ENCODE measurements around the gene KDM6A. TPM values are rescaled to one million over a fixed set of nuclear protein-coding genes. Genes with fewer than 3 reads are reported as not detected.

Gene KDM6A
- total RNA-seq, 1 experiment from 2014 or later = 21.0 TPM

DNA sequence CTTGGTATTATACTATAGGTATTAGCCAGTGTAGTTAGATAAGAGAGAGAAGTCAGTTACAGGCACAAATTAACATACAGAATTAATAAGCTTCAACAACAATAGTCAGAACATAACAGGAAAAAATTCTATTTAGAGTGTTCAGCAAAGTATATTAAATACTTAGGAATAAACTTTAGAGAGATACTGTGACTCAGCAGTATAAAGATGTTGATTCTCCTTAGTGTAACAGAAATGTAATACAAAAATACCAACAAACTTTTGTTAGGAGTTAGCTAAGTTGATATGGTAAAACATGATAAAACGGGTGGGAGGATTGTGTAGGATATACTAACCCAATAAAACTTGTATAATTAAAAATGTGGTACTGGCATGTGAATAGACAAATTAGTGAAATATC, 173.4 kb downstream of the KDM6A start:
- Histone ChIP-seq H3K9ac (ENCODE audit: low read length) (no peak overlapping the region), H3K36me3 (ENCODE audit: control insufficient read depth in 1 of 2, insufficient read depth in 2 of 2, low read length in 2 of 2) (no peaks in the 10 kb centered on the region), H3K4me3 (replicated peaks in 1 of 2; ENCODE audit: low read depth in 1 of 2, low read length in 2 of 2) (no peak overlapping the region), H3K4me1 (ENCODE audit: control insufficient read depth in 1 of 2, insufficient read depth in 2 of 2, low read length in 2 of 2) (no peaks in the 10 kb centered on the region), H3K27me3 (ENCODE audit: insufficient read depth, low read length) (no peaks in the 10 kb centered on the region), H3K27ac (ENCODE audit: low read depth, low read length) (no peak overlapping the region), H3K4me2 (ENCODE audit: low read length) (no peak overlapping the region), H4K20me1 (ENCODE audit: insufficient read depth) (no peaks in the 10 kb centered on the region), H3K9me2 (ENCODE audit: insufficient read depth) (no peaks in the 10 kb centered on the region), H3K9me3 (ENCODE audit: control insufficient read depth in 1 of 2, insufficient read depth in 1 of 2, low read depth in 1 of 2, low read length in 2 of 2) (no peaks in the 10 kb centered on the region), H3K79me2 (ENCODE audit: insufficient read depth, low read length) (0 out of 2 replicates have a peak, but pooled peaks cover 2% of the 10 kb centered on the region), H2AFZ (ENCODE audit: low read depth, low read length, poor library complexity, severe bottlenecking) (no peak overlapping the region)
- ChIA-PET RAD21 (ENCODE audit: low non-redundant PET in 1 of 2, low total read pairs in 2 of 2, uncharacterized antibody in 2 of 2, unreplicated experiment in 2 of 2) (no interaction called here), CTCF (no interaction called here), POLR2A (no interaction called here)
- no TSS peak for BruUV-seq (replicated peaks)
- no peak for DNase-seq (ENCODE audit: low read depth, low spot score)
- no peak for TF ChIP-seq EZH2phosphoT487 (IDR thresholded peaks at IDR 0.05; ENCODE audit: borderline replicate concordance)
- TF ChIP-seq JUND (IDR thresholded peaks at IDR 0.05) = no peak
- TF ChIP-seq, protein P1, sequence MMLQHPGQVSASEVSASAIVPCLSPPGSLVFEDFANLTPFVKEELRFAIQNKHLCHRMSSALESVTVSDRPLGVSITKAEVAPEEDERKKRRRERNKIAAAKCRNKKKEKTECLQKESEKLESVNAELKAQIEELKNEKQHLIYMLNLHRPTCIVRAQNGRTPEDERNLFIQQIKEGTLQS (IDR thresholded peaks at IDR 0.05) = no peak
- no peak for TF ChIP-seq POLR2AphosphoS5 (IDR thresholded peaks at IDR 0.05; ENCODE audit: low read depth, low read length)
- TF ChIP-seq POLR2A (IDR thresholded peaks at IDR 0.05; ENCODE audit: borderline replicate concordance, extremely low read depth, insufficient read depth, insufficient read length) = no peak
- no peak for TF ChIP-seq EGR1 (IDR thresholded peaks at IDR 0.05; ENCODE audit: low read depth)
- no peak for TF ChIP-seq CEBPB (IDR thresholded peaks at IDR 0.05; ENCODE audit: low read depth)
- TF ChIP-seq SIN3A (IDR thresholded peaks at IDR 0.05; ENCODE audit: low read depth) = no peak
- no peak for TF ChIP-seq TCF7L2 (IDR thresholded peaks at IDR 0.05; ENCODE audit: borderline replicate concordance, extremely low read depth, insufficient read depth, insufficient read length)
- no peak for TF ChIP-seq FOSL1 (IDR thresholded peaks at IDR 0.05; ENCODE audit: low read depth)
- TF ChIP-seq, protein P2, sequence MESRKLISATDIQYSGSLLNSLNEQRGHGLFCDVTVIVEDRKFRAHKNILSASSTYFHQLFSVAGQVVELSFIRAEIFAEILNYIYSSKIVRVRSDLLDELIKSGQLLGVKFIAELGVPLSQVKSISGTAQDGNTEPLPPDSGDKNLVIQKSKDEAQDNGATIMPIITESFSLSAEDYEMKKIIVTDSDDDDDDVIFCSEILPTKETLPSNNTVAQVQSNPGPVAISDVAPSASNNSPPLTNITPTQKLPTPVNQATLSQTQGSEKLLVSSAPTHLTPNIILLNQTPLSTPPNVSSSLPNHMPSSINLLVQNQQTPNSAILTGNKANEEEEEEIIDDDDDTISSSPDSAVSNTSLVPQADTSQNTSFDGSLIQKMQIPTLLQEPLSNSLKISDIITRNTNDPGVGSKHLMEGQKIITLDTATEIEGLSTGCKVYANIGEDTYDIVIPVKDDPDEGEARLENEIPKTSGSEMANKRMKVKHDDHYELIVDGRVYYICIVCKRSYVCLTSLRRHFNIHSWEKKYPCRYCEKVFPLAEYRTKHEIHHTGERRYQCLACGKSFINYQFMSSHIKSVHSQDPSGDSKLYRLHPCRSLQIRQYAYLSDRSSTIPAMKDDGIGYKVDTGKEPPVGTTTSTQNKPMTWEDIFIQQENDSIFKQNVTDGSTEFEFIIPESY (IDR thresholded peaks at IDR 0.05; ENCODE audit: extremely low read depth, insufficient replicate concordance, low read length) = no peak
- no peak for TF ChIP-seq SRF (IDR thresholded peaks at IDR 0.05; ENCODE audit: low read depth)
- TF ChIP-seq ZNF274 (IDR thresholded peaks at IDR 0.05; ENCODE audit: low read depth, low read length) = no peak
- TF ChIP-seq MAX (IDR thresholded peaks at IDR 0.05) = no peak
- no peak for TF ChIP-seq CBX3 (IDR thresholded peaks at IDR 0.05; ENCODE audit: low read depth)
- no peak for ATAC-seq
- intact Hi-C loops (cut with micrococcal nuclease) = no loop called here

Data from HCT116 (cell line).